Activated effector memory CD4-positive, alpha-beta T cell treated with anti-CD3 and anti-CD28 coated beads, Interleukin-2, amount 50 U/mL, for 16 hours (primary cell): ENCODE results near the gene ZRANB3.
"Not testable (repeated sequence)": the region's sequence is repeated elsewhere in the genome, so short reads cannot be mapped to it uniquely, and the experiment has no call there.

Experiments used
- DNase-seq: peaks from one replicate; pipeline ENCODE4 v3.0.0-alpha.2; 2020

The ZRANB3 gene

GRCh38 chr2:135168204-135168856 is 362.7 kb downstream of the ZRANB3 start:
- DNase-seq: no peak

GRCh38 chr2:135167273-135167672 is 363.7 kb downstream of the ZRANB3 start:
- DNase-seq: no peak

DNA sequence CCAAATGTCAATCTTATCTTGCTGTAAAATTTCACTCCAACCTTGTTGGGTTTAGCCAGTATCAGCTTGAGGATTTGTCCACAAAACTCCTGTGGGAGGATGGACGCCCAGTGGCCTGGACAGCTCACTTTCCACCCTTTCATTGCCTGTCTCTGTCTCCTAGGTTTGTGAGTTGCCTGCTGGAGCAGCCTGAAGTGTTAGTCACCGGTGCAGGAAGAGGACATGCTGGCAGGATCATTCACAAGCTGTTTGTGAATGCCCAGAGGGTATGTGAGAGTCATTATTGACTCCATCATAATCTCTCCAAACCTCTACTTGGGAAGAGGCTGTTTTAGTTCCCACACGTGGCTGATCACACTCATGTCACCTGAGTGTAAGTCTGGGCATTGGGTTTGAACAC is 366.6 kb downstream of the ZRANB3 start:
- DNase-seq: no peak

- DNase-seq: no peak
Observed at GRCh38 chr2:135163901-135164300, 367.1 kb downstream of the ZRANB3 start.

- no peak for DNase-seq
Observed at GRCh38 chr2:135163306-135163705, 367.7 kb downstream of the ZRANB3 start.

DNA sequence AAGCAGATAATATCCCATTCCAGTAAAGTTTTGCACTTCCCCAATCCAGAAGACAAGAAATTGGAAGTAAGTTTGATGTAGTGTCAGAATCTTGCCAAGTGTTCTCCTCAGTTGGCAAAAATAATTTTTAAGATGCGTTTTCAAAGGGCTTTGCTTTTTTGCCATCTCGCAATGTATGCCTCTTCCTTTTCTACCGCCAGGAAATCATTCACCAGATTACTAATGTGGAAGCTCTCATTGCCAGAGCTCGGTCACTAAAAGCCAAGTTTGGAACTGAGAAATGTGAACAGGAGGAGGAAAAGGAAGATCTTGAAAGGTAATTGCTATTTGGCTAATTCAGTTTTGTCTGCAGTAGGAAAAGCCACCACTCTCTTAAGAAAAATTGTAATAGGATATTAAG is 368.2 kb downstream of the ZRANB3 start:
- DNase-seq: no peak

DNA sequence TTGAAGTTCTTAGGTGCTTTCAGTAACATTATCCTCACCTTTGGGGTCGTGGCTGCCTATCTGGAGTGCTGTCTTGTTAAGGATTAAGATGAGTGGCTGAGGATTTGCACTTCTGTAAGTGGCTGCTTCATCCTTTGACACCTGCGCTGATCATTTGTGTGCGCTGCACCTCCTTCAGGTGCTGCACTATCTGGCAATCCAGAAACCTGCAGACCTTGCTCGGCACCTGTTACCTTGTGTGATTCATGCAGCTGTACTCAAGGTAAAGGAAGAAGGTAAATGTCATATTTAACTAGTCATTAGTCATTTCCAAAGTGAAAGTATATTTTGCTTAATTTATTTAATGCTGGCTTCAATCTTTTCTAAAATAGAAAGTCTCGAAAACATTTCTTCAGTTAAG is 368.6 kb downstream of the ZRANB3 start:
- no peak for DNase-seq

GRCh38 chr2:135159191-135159590 is 371.8 kb downstream of the ZRANB3 start:
- no peak for DNase-seq

DNA sequence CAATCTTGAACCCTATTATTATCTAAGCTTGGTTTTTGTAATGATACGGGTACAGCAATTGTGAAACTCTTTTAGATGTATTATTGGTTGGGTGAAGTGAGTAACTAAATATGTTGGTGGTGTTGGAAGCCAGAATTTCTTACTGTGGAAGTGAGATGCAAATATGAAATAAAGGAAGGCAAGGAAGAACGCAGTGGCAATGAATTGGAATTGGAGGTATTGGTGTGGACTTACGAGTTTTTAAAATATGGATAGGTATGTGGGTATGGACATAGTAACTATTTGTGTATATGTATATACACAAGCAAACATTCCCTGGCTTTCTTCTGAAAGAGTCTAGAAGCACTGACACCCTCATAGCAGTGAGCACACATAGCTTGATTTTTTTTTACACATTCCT is 373.2 kb downstream of the ZRANB3 start:
- no peak for DNase-seq

DNA sequence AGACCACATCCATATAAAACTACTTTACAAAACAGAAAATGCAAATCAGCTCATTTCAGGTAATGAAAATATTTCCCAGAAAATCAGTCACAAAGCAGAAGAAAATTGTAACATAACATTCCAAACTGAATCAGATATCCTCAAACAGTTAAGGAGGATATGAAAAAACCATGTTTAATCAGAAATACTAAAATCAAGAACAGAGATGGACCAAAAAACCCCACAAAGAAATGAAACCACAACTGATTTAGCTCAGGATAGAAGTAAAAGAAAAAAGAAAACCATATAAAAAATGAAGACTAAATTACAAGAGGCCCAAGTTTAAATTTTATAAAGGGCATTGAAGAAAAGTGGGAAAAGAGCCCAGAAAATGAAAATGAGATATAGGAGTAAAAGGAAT is 376.1 kb downstream of the ZRANB3 start:
- DNase-seq: no peak

DNA sequence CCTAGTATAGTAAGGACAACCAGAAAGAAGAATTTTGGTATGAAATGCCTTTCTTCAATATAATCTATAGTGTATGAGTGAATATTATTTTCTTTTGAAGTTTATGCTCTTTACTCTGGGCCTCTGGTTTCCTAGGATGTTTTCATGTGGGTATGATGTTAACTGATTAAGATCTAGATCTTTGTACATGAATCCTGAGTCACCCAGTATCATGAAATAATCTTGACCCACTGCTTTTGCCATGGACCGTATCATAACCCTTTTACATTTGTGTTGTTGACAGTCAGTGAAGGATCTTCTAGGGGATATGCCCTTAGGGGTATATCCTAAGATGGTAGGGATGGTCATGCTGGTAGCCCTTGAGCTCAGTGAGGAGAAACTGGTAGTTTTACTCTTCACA is 378.7 kb downstream of the ZRANB3 start:
- no peak for DNase-seq

- no peak for DNase-seq
Observed at GRCh38 chr2:135151615-135152014, 379.4 kb downstream of the ZRANB3 start.

DNA sequence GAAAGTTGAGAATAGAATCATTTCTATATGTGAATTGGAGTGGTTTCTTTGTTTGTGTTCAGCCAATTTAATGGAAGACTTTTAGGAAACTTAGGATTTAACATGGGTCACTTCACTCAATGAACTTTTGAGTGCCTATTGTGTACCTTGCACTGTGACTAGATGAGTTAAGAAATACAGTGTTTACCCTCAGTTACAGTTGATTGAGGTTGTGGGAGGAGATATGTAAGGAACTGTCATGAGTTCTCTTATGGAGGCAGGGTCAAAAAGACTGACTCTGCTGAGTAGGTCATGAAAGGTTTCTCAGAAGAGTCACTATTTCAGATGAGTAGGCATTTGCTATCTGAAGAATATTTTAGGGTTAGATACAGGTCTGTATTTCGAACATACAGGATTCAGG is 380.3 kb downstream of the ZRANB3 start:
- DNase-seq: no peak

GRCh38 chr2:135149251-135149650 is 381.8 kb downstream of the ZRANB3 start:
- no peak for DNase-seq

- no peak for DNase-seq
Observed at GRCh38 chr2:135144343-135144742, 386.7 kb downstream of the ZRANB3 start.

DNA sequence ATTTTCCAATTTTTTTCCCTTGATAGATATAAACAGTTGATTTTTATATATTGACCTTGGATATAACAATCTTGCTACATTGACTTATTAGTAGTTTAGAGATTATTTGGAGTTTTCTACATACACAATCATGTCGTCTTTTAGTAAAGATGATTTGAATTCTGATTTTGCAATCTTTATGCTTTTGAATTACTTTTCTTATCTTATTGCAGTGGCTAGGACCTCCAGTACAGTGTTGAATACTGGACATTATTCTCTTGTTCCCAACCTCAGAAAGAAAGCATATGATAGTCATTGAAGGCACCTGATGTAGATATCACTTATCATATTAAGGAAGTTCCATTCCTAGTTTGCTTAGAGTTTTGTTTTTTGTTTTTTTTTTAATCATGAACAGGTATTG is 388.7 kb downstream of the ZRANB3 start:
- DNase-seq: no peak

GRCh38 chr2:135140606-135141005 is 390.4 kb downstream of the ZRANB3 start:
- DNase-seq: no peak

DNA sequence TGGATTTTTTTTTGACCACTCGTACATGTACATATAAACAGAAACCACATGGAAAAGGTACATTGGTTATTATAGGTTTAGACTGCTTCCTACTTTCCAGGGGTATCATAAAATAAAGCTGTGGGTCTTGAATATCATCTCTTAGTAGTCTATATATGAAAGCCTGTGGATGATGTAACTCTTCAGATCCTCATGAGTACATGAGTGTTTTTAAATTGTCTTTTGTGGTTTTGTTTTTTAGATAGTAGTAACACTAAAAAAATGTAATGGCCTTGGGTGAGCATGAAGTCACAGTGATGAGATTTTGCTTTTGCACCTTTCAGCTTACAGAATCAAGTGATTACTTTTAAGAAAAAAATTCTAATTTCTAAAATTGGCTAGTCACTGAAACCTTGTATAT is 398.7 kb downstream of the ZRANB3 start:
- no peak for DNase-seq

GRCh38 chr2:135130751-135131150 is 400.3 kb downstream of the ZRANB3 start:
- no peak for DNase-seq

DNA sequence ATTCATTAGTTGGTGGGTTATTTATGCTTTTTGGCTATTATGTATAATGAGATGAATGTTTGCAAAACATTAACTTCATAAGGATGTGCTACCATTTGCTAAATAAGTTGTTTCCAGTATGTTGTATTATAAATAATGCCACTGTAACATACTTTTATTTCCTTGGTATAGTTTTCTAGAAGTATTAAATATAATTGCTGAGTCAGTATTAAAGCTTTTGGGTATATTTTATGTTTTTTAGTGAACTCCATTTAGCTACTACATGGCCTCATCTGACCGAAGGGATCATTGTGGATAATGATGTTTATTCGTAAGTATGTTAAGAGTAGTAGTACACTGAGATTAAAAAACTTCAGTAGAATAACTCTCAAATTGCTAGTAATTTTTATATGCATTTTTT is 405.1 kb downstream of the ZRANB3 start:
- DNase-seq: no peak

GRCh38 chr2:135124924-135125886 is 405.8 kb downstream of the ZRANB3 start:
- no peak for DNase-seq

DNA sequence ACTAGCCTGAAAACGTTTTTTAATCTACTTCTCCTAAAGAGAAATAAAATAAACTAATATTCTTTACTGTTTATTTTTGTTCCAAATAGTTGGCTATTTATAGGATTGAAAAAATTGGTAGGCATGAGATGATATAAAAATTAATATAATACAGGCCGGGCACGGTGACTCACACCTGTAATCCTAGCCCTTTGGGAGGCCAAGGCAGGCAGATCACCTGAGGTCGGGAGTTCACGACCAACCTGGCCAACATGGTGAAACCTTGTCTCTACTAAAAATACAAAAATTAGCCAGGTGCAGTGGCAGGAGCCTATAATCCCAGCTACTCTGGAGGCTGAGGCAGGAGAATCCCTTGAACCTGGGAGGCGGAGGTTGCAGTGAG is 409.4 kb downstream of the ZRANB3 start:
- DNase-seq: not testable (repeated sequence)

DNA sequence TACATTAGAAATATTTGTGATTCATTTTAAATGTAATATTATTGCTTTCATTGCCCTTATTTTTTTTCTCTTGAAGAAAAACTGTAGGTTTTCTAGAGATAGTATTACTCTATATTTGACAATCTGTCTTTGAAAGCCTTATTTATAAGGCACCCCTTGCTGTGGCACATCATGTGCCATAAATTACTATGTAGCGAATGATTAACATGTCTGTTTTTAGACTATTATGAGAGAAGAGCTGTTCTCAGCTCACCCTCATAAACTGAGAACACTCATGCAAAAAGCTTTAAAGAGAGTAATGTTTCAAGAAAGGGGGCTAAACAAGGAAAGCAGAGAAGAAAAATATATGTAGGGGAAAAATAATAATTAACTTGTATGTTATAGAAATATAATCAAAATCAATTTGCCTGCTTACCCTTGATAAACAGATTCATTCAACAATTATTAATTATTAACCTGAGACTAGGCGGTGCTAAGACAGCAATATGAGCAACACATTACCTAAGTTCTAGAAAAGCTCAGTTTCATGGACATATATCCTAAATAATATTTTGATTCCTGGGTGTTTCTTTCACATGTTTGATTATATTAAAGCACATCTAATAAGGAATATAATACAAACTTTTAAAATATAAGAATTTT is 409.9 kb downstream of the ZRANB3 start:
- no peak for DNase-seq

GRCh38 chr2:135119582-135119981 is 411.4 kb downstream of the ZRANB3 start:
- no peak for DNase-seq
